GM18508 (cell line): ENCODE data around the gene MAN2A1.

ENCODE experiments used
- ATAC-seq: cut with Tn5 transposase; IDR thresholded peaks from one replicate; pipeline ENCODE4 v1.9.1; 2021; ENCODE audit warnings: moderate number of reproducible peaks; ENCODE audit not compliant: insufficient read depth, unreplicated experiment

The MAN2A1 gene

DNA sequence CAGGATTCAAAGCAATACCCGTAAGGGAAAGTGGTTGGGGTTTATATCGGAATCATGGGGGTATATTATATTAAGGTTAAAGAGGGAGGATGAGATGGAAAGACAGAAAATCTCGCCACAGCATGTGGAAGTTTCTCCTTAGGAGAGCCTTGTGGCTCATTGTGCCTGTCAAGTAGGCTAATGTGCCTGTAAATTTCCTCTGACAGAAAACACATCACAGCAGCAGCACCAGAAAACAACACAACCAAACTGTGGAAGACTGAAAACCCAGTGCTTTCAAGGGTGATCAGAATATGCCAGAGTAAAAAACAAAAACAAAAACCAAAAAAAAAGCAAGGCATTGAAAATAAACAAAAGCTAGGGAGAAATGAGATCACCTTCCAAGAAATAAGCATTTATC lies 11.3 kb upstream of the MAN2A1 start:
- no peak for ATAC-seq

GRCh38 chr5:109681763-109682162 lies 8.0 kb upstream of the MAN2A1 start:
- ATAC-seq: no peak

DNA sequence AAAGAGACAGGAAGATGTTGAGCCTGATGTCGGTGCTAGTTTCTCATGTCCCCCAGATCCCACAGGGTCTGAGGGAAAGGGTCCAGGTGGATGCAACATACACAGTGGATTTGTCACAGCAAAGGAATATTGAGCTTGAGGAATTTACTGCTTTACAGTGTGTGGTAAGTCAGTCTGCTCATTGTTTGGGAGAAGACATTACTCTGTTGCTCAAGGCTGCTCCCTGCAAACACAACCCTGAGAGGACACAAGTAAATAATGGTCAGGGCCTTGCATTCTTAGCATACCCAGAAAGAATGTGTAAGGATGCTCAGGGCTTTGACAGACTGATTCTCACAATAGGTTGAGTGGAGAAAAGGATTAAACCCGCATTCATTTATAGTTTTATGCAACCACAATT lies 7.3 kb upstream of the MAN2A1 start:
- ATAC-seq: no peak

DNA sequence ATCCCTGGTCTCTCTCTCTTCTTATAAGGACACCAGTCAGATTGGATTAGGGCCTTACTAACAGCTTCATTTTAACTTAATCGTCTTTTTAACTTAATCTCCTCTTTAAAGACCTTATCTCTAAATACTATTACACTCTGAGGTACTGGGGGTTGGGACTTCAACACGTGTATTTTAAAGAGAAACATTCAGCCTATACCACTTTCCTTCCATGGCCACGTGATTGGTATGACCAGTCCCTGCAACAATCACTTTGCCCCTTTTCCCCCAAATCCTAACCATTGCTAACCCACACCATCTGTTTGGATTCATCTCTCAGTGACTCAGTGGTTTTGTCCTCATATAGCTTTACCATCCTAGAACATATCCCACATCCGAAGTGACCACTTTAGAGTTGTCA lies 3.8 kb upstream of the MAN2A1 start:
- ATAC-seq: no peak

GRCh38 chr5:109688630-109688969 lies 1.1 kb upstream of the MAN2A1 start:
- ATAC-seq: no peak

DNA sequence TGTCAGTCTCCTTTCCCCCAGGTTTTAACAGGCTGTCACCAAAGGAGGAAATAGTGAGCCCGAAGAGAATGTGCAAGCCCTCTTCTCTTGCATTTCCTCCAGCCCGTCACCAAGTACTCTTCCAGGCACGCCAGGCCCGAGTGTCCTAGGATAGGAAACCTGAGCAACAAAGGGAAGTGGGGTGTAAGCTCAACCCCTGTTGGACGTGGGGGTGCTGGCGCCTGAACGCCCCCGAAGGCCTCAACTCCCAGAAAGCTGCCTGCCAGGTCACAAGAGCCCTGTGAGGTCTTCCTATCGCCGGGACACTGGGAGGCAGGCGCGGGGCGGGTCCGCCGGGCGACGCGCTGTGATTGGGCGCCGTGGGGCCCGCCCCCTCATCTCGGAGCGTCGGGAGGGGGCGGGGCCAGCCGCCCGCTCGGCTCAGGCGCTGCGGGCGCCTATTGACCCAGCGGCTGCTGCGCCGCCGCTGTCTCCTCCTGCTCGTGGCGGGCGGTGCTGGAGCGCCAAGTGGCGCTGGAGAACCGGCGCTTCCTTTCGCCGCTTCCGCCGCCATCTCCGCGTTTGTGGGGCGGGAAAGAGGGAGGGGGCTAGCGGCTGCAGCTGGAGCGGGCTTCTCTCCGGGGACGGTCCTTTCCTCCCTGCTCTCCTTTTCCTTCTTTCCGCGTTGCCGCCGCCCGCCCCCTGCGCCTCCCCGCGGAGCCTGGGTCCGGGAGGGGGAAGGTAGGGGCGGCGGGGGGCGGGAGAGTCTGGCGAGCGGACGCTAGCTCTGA lies 572 bp upstream of the MAN2A1 start:
- peak; percentile 41 for ATAC-seq

DNA sequence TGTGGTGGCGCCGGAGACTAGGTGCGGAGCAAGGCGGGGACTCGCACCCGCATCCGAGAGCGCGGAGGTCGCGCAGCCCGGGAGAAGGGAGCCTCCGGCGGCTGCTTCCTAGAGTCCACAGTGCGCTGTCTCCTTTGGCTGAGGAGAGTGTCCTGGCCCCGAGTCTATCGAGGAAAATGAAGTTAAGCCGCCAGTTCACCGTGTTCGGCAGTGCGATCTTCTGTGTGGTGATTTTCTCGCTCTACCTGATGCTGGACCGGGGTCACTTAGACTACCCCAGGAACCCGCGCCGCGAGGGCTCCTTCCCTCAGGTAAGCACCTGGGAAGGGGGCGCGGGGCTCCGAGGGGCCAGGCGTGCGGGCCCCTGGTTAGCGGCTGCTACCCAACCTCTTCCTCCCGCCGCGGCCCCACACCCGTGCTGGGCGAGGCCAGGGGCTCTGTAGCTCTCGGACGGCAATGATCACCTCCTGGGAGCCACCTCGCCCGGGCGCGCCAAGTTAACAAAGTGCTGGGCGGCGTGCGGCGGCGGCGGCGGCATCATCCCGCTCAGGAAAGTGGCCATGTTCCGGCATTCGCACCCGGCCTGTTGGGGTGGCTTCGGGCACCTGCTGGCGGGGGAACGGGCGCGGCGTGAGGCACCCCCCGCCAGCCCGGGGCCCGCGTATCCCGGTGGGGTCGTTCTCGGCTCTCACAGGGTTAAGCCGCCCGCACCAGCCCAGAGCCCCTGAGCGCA lies 681 bp downstream of the MAN2A1 start:
- no peak for ATAC-seq

DNA sequence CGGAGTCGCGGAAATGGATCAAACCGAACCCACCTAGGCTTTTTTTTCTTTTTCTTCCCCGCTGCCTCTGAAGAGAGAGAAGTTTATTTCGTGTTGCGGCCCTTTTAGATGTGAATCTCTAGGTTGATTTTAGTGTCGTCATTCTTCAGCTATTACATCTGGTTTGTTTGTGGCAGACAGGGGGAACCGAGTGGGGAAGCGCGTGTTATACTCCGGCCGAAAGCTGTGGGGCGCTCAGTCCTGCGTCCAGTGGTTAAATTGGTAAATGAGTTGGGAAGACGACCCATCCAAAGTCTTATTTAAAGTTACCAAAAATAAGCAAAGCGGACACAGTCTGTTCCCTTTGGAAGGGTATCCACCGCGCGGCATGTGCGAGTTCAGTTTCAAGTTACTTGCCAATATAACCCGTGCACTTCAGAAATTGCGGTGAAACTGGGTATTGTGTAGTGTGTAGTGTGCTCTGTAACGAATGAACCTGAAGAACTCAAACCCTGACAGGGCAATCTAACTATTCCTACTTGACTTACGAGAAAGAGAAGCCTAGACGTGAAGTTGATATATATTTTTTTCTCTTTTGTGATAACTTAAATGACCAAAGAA lies 1.3 kb downstream of the MAN2A1 start:
- no peak for ATAC-seq

- ATAC-seq: no peak
Observed at GRCh38 chr5:109691996-109692395, 2.3 kb downstream of the MAN2A1 start.

- no peak for ATAC-seq
Observed at GRCh38 chr5:109692852-109693251, 3.1 kb downstream of the MAN2A1 start.

DNA sequence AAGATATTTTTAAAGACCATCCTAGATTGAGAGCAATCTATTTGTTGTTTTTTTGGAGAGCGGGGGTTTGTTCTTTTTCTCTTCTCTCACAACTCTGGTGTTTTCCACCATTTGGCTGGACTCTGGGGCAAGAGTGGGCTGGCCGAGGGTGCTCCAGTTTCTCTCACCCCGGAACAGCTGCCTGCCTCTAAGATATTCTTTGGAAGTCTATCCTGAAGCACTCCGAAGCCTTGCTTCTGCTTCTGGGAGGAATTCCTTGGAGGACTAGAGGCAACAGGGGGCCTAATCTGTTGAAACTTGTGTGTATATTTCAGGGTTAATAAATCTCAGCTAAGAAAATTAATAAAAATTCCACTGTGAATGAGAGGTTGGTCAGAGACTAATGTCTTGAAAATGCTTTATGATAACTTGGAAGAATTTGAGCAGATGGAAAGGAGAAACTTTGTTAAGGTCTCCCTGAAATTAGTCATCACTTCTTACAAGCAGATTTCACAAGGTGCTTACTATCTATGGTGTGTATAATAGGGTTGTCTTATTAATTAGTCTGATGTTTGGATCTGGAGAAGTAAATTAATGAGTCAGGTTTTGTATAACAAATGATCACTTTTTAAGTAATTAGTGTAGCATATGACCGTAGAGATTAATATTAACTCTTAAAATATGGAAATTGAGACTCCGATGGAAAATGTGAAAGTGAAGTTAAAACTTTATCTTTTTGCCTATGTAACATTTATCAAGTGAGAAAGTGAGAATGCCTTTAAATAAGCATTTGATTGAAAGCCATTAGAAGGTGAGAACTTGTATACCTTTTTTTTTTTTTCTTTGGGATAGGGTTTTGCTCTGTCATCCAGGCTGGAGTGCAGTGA lies 4.0 kb downstream of the MAN2A1 start:
- ATAC-seq: no peak

DNA sequence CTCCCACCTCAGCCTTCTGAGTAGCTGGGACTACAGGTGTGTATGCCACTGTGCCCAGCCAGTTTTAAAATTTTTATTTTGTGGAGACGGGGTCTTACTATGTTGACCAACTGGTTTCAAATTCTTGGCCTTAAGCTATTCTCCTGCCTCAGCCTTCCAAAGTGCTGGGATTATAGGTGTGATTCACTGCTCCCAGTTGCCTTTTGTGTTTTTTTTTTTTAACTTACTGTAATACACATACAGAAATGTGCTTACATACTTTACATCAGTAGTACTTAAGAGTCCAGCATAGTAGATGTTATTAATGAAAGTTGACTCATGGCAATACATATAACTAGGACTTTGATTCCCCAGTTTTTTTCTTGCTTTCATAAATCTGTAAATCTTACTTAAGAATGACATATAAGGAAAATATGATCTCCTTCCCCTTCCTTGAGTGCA lies 4.7 kb downstream of the MAN2A1 start:
- ATAC-seq: no peak

DNA sequence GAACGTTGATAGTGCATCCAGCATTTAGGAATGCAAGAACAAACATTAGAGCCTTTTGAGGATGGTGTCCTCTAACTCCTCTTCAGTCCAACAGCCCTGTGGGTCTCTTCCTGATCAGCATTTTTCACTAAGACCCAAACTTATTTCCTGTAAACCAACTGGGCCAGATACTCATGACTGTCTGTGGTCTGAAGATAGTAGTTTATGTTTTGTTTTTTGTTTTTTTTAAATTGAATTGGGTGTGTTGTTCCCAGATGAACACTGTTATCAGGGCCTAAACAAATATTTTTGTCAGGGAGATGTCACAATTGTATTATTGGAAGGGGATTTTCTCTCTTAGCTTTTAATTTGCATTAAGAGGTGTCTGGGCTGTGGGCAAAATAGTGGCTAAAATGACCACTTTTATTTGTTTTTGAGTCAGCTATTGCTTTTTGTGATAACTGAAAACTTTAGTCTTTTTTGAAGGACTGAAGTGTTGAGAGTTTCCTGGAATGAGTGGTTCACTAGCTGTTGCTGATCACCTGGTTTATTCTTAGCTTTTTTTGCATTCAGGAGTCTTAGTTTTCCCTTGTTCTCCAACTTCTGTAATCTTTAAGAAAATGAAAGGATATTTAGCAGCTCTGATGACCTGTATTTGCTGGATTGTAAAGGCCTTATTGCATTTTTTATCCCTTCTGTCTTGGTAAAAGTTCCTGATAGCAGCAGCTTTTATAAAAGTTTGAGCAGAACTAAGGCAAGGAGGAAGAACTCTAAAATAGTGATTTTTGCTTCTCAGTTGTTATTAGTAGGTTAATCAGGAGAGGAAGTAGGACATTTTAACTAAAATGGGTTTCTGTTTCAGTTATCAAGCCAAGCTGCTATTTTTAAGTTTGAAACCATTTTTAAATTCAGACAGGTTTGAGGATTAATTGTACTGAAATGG lies 5.5 kb downstream of the MAN2A1 start:
- ATAC-seq: peak; percentile 43

GRCh38 chr5:109697339-109697738 lies 7.6 kb downstream of the MAN2A1 start:
- no peak for ATAC-seq

- no peak for ATAC-seq
Observed at GRCh38 chr5:109700516-109701153, 10.9 kb downstream of the MAN2A1 start.

- no peak for ATAC-seq
Observed at GRCh38 chr5:109701252-109701651, 11.5 kb downstream of the MAN2A1 start.

DNA sequence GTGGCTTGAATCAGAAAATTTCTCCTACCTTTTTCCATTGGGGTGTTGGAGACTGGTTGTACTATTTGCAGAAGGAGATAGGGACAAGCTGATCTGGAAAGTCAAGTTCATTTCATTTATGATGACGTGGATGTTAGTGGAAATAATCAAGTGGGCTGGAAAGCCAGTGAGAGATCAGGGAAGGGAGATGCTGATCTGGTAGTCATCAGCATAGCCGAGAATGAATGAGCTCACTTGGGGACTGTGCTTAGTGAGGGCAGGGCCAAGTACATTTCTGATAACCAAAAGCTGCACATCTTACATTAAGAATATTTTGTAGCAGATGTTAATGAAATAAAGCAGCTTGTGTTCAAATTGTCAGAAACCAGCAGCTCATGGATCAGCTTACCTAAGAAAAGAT lies 12.1 kb downstream of the MAN2A1 start:
- no peak for ATAC-seq

DNA sequence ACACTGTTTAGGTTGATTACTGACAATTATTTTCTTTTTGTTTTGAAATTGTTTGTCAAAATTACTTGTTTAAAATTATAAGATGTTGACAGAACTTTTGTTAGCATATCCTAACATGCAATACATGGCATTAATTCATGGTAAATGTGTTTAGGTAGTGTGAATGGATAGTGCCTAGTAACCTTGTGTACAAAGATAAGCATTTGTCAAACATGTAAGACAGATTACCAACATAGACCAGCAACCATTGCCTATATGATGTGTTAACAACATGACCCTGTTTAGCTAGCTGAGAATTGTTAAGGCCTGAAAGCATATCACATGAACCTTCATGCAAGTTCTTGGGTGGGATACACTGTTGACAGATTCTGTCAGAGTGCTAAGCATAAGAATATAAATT lies 13.4 kb downstream of the MAN2A1 start:
- no peak for ATAC-seq

GRCh38 chr5:109703829-109704228 lies 14.1 kb downstream of the MAN2A1 start:
- no peak for ATAC-seq
